ENCODE data around the gene NPFF. TPM values are rescaled to one million over a fixed set of nuclear protein-coding genes. Genes with fewer than 3 reads are reported as not detected.

Gene NPFF
- polyA plus RNA-seq, 1 donor (not counting 4 experiments of a cell fraction or from before 2014, with no cell fraction given), result not detected

- H3K9me3 ChIP-seq (ENCODE audit: control insufficient read depth, low read depth, low read length), result no peaks in the 10 kb centered on the region
- dilution Hi-C loops (cut with MboI; ENCODE audit: extremely low pct_ligation_motif_present, low sequenced_read_pairs), result no loop called here
- H4K20me1 ChIP-seq (ENCODE audit: control insufficient read depth, extremely low read depth, insufficient read depth, low read length), result peaks cover 22% of the 10 kb centered on the region
- H3K4me3 ChIP-seq (ENCODE audit: control insufficient read depth in 2 of 3, extremely low read depth in 1 of 3, insufficient read depth in 2 of 3, low read depth in 1 of 3, low read length in 3 of 3), result no peak overlapping the region
- no peak overlapping the region for H3K4me2 ChIP-seq (ENCODE audit: control insufficient read depth, extremely low read depth, insufficient read depth, low read depth, low read length)
- DNase-seq (ENCODE audit: low read depth, low spot score) (no peak), FAIRE-seq (no peak)
- H3K27ac ChIP-seq (ENCODE audit: control insufficient read depth, insufficient read depth, low read length), result no peak overlapping the region
- no peaks in the 10 kb centered on the region for H3K27me3 ChIP-seq (ENCODE audit: control insufficient read depth, extremely low read depth, insufficient read depth, low read length)
- H3K36me3 ChIP-seq (ENCODE audit: control insufficient read depth in 2 of 2, extremely low read depth in 1 of 2, insufficient read depth in 2 of 2, low read length in 2 of 2), result peaks cover 60 to 79% of the 10 kb centered on the region in 2 experiments
- H3K9me1 ChIP-seq (ENCODE audit: control insufficient read depth, extremely low read depth, insufficient read depth, low read length), result no peaks in the 10 kb centered on the region
- no peak overlapping the region for H3K9ac ChIP-seq (ENCODE audit: control insufficient read depth, extremely low read depth, insufficient read depth, low read length)
- H3K79me2 ChIP-seq (ENCODE audit: control insufficient read depth, insufficient read depth, low read length), result peaks cover 63% of the 10 kb centered on the region
- TF ChIP-seq EZH2 (IDR thresholded peaks at IDR 0.05; ENCODE audit: low read length) (no peak), CTCF (optimal IDR thresholded peaks at IDR 0.05 in 1 of 3, IDR thresholded peaks at IDR 0.05 in 1 of 3, conservative IDR thresholded peaks at IDR 0.05 in 1 of 3; ENCODE audit: extremely low read depth in 1 of 3, insufficient read depth in 2 of 3, low read length in 3 of 3) (no peak)
- H2AFZ ChIP-seq (ENCODE audit: control insufficient read depth, low read length), result no peak overlapping the region
- no peaks in the 10 kb centered on the region for H3K4me1 ChIP-seq (ENCODE audit: control insufficient read depth, extremely low read depth, insufficient read depth, low read length)
Measured at GRCh38 chr12:53472056-53472582, 35.2 kb downstream of the NPFF start.

- H3K4me2 ChIP-seq (ENCODE audit: control insufficient read depth, extremely low read depth, insufficient read depth, low read depth, low read length), result no peak overlapping the region
- H3K9me3 ChIP-seq (ENCODE audit: control insufficient read depth, low read depth, low read length), result no peaks in the 10 kb centered on the region
- no peaks in the 10 kb centered on the region for H3K27me3 ChIP-seq (ENCODE audit: control insufficient read depth, extremely low read depth, insufficient read depth, low read length)
- no peaks in the 10 kb centered on the region for H3K9me1 ChIP-seq (ENCODE audit: control insufficient read depth, extremely low read depth, insufficient read depth, low read length)
- DNase-seq (ENCODE audit: low read depth, low spot score) (no peak), FAIRE-seq (no peak)
- peaks cover 73% of the 10 kb centered on the region for H3K79me2 ChIP-seq (ENCODE audit: control insufficient read depth, insufficient read depth, low read length)
- no peaks in the 10 kb centered on the region for H3K4me1 ChIP-seq (ENCODE audit: control insufficient read depth, extremely low read depth, insufficient read depth, low read length)
- dilution Hi-C loops (cut with MboI; ENCODE audit: extremely low pct_ligation_motif_present, low sequenced_read_pairs), result no loop called here
- H3K9ac ChIP-seq (ENCODE audit: control insufficient read depth, extremely low read depth, insufficient read depth, low read length), result no peak overlapping the region
- H4K20me1 ChIP-seq (ENCODE audit: control insufficient read depth, extremely low read depth, insufficient read depth, low read length), result peaks cover 24% of the 10 kb centered on the region
- H3K36me3 ChIP-seq (ENCODE audit: control insufficient read depth in 2 of 2, extremely low read depth in 1 of 2, insufficient read depth in 2 of 2, low read length in 2 of 2), result peaks cover 58 to 78% of the 10 kb centered on the region in 2 experiments
- H2AFZ ChIP-seq (ENCODE audit: control insufficient read depth, low read length), result no peak overlapping the region
- TF ChIP-seq CTCF (optimal IDR thresholded peaks at IDR 0.05 in 1 of 3, IDR thresholded peaks at IDR 0.05 in 1 of 3, conservative IDR thresholded peaks at IDR 0.05 in 1 of 3; ENCODE audit: extremely low read depth in 1 of 3, insufficient read depth in 2 of 3, low read length in 3 of 3) (no peak), EZH2 (IDR thresholded peaks at IDR 0.05; ENCODE audit: low read length) (no peak)
- H3K27ac ChIP-seq (ENCODE audit: control insufficient read depth, insufficient read depth, low read length), result no peak overlapping the region
- H3K4me3 ChIP-seq (ENCODE audit: control insufficient read depth in 2 of 3, extremely low read depth in 1 of 3, insufficient read depth in 2 of 3, low read depth in 1 of 3, low read length in 3 of 3), result no peak overlapping the region
Measured at GRCh38 chr12:53468282-53468681, 39.0 kb downstream of the NPFF start.

All from keratinocyte (primary cell).